ENCODE measurements around the gene HTATIP2. TPM values are rescaled to one million over a fixed set of nuclear protein-coding genes. Genes with fewer than 3 reads are reported as not detected.

The HTATIP2 gene
- total and polyA plus RNA-seq, 7 donors, result 31.3 to 184 (median 54.4) TPM

GRCh38 chr11:20403059-20403458, 39.5 kb downstream of the HTATIP2 start:
- WGBS, 3 donors, result 98 to 100% (median 98%) methylated on average over 1 of the region's 1 CpG
- no peak for DNase-seq
- Histone ChIP-seq H3K36me3 (ENCODE audit: insufficient read depth in 1 of 2, low read depth in 1 of 2) (peaks cover 0 to 91% of the 10 kb centered on the region in 2 donors), H3K4me1 (no peaks in the 10 kb centered on the region), H3K27me3 (ENCODE audit: insufficient read depth in 3 of 3, low read length in 2 of 3) (no peaks in the 10 kb centered on the region), H3K4me3 (no peak overlapping the region), H3K27ac (no peak overlapping the region), H3K9me3 (no peaks in the 10 kb centered on the region)
- intact Hi-C loops (cut with DNase I), result no loop called here
- ATAC-seq, result no peak
- TF ChIP-seq CTCF (IDR thresholded peaks at IDR 0.05), result no peak

GRCh38 chr11:20406484-20406883, 43.0 kb downstream of the HTATIP2 start:
- no peaks in the 10 kb centered on the region for H3K4me1 ChIP-seq
- intact Hi-C loops (cut with DNase I), result no loop called here
- H3K36me3 ChIP-seq (ENCODE audit: insufficient read depth in 1 of 2, low read depth in 1 of 2), result peaks cover 0 to 92% of the 10 kb centered on the region in 2 donors
- H3K27me3 ChIP-seq (ENCODE audit: insufficient read depth in 3 of 3, low read length in 2 of 3), result no peaks in the 10 kb centered on the region
- ATAC-seq (no peak), DNase-seq (no peak)
- no peak for TF ChIP-seq CTCF (IDR thresholded peaks at IDR 0.05)
- H3K4me3 ChIP-seq, result no peak overlapping the region
- no peak overlapping the region for H3K27ac ChIP-seq
- H3K9me3 ChIP-seq, result no peaks in the 10 kb centered on the region

- DNase-seq (no peak), ATAC-seq (no peak)
- Histone ChIP-seq H3K4me3 (no peak overlapping the region), H3K9me3 (no peaks in the 10 kb centered on the region), H3K36me3 (ENCODE audit: insufficient read depth in 1 of 2, low read depth in 1 of 2) (peaks cover 0 to 91% of the 10 kb centered on the region in 2 donors), H3K27me3 (ENCODE audit: insufficient read depth in 3 of 3, low read length in 2 of 3) (no peaks in the 10 kb centered on the region), H3K4me1 (no peaks in the 10 kb centered on the region), H3K27ac (no peak overlapping the region)
- WGBS, 3 donors, result 62 to 78% (median 64%) methylated on average over 3 of the region's 3 CpGs
- intact Hi-C loops (cut with DNase I), result no loop called here
- TF ChIP-seq CTCF (IDR thresholded peaks at IDR 0.05), result no peak
Observed at GRCh38 chr11:20407344-20407743, 43.8 kb downstream of the HTATIP2 start.

- H3K36me3 ChIP-seq (ENCODE audit: insufficient read depth in 1 of 2, low read depth in 1 of 2), result peaks cover 6 to 80% of the 10 kb centered on the region in 2 donors
Observed at GRCh38 chr11:20415432-20415831, 51.9 kb downstream of the HTATIP2 start.

More at GRCh38 chr11:20415432-20415831, 51.9 kb downstream of the HTATIP2 start:
- Histone ChIP-seq H3K4me3 (no peak overlapping the region), H3K4me1 (no peaks in the 10 kb centered on the region), H3K27me3 (ENCODE audit: insufficient read depth in 3 of 3, low read length in 2 of 3) (no peaks in the 10 kb centered on the region), H3K9me3 (no peaks in the 10 kb centered on the region), H3K27ac (no peak overlapping the region)
- ATAC-seq (no peak), DNase-seq (no peak)
- no peak for TF ChIP-seq CTCF (IDR thresholded peaks at IDR 0.05)
- intact Hi-C loops (cut with DNase I), result no loop called here

All from psoas muscle (tissue), 8 donors.